Lung (tissue), 12 donors: ENCODE results near the gene FAM200C. TPM values are rescaled to one million over a fixed set of nuclear protein-coding genes. Genes with fewer than 3 reads are reported as not detected.

Source experiments
- ATAC-seq: fragments of 200-7000 bp; cut with Tn5 transposase; one replicate; pipeline ENCODE4 v1.9.1; 2020; ENCODE audit warnings: moderate number of reproducible peaks; ENCODE audit not compliant: insufficient read depth, low FRiP score
- DNase-seq, 3 donors: peaks; one replicate each; pipeline ENCODE4 v3.0.0-alpha.2; 2013 to 2017
- H3K27ac ChIP-seq, 2 donors: one replicate each; pipeline ENCODE4 v1.5.1; 2013; ENCODE audit warnings: mild to moderate bottlenecking in 2 of 2, moderate library complexity in 2 of 2, control low read depth in 1 of 2, inconsistent platforms in 1 of 2, low read depth in 1 of 2, low read length in 1 of 2
- H3K27me3 ChIP-seq, 3 donors: one replicate each; pipeline ENCODE4 v1.5.1; 2013; ENCODE audit warnings: low read length in 2 of 3; ENCODE audit not compliant: control insufficient read depth in 3 of 3, insufficient read depth in 3 of 3
- H3K36me3 ChIP-seq, 4 donors: one replicate each; pipeline ENCODE4 v1.5.1; 2013; ENCODE audit warnings: low read length in 4 of 4, mild to moderate bottlenecking in 1 of 4, moderate library complexity in 1 of 4; ENCODE audit not compliant: control insufficient read depth in 4 of 4, insufficient read depth in 4 of 4
- H3K4me1 ChIP-seq, 5 donors: one replicate each; pipeline ENCODE4 v1.5.1; 2013; ENCODE audit warnings: low read length in 5 of 5, mild to moderate bottlenecking in 2 of 5, moderate library complexity in 1 of 5; ENCODE audit not compliant: control insufficient read depth in 5 of 5, insufficient read depth in 5 of 5
- H3K4me3 ChIP-seq: one replicate; pipeline ENCODE4 v1.5.1; 2013; ENCODE audit warnings: mild to moderate bottlenecking, control low read depth, moderate library complexity
- H3K9ac ChIP-seq, 2 donors: one replicate each; pipeline ENCODE4 v1.5.1; 2013; ENCODE audit warnings: low read length in 2 of 2, control low read depth in 1 of 2; ENCODE audit not compliant: insufficient read depth in 1 of 2
- H3K9me3 ChIP-seq, 4 donors: one replicate each; pipeline ENCODE4 v1.5.1; 2013; ENCODE audit warnings: low read length in 3 of 4, mild to moderate bottlenecking in 1 of 4, moderate library complexity in 1 of 4; ENCODE audit not compliant: control insufficient read depth in 4 of 4, insufficient read depth in 3 of 4
- CTCF ChIP-seq: IDR thresholded peaks from 2 replicates; pipeline ENCODE4 v1.5.1; 2012; ENCODE audit warnings: mild to moderate bottlenecking; ENCODE audit errors: control extremely low read depth, extremely low read depth
- WGBS, 2 donors: extraction: QIAGEN DNeasy Blood & Tissue Kit; methylation state at CpG; one replicate each; pipeline ENCODE4 v1.1.7; 2013; 5-methylcytosine and 5-hydroxymethylcytosine counted together
- polyA plus RNA-seq, 2 donors: library from polyadenylated mRNA; stranded (reverse); fragments of 200-250 nt; gene quantifications; one replicate each; pipeline ENCODE4 v1.2.1, GENCODE V29; 2013
- total RNA-seq, 2 donors: library from RNA; depleted of rRNA in 1 of 2; stranded (reverse); fragments of >200 nt in 1 of 2; gene quantifications; one replicate each; pipeline ENCODE4 v1.2.1, GENCODE V29; 2014 to 2021
- donor health status: control.
- donor health status: control.
- donor health status: Bipolar disorder and iron deficiency.
- donor health status: healthy.
- donor health status: DM: yes; HTN: yes; CAD: no.

Gene FAM200C
- total and polyA plus RNA-seq, 4 donors = 1.1 to 12.3 (median 3.7) TPM

GRCh38 chr5:160420331-160420610 lies 20.4 kb upstream of the FAM200C start:
- ATAC-seq = no peak
- TF ChIP-seq CTCF = no peak
- no peak overlapping the region for H3K27ac ChIP-seq
- no peak for DNase-seq
- peaks cover 0 to 5% (median 0%) of the 10 kb centered on the region in 4 donors for H3K36me3 ChIP-seq
- H3K4me1 ChIP-seq = peaks cover 8 to 46% (median 11%) of the 10 kb centered on the region in 5 donors
- no peaks in the 10 kb centered on the region for H3K9me3 ChIP-seq
- no peak overlapping the region for H3K9ac ChIP-seq
- no peaks in the 10 kb centered on the region for H3K27me3 ChIP-seq
- no peak overlapping the region for H3K4me3 ChIP-seq

- Histone ChIP-seq H3K4me3 (no peak overlapping the region), H3K9me3 (no peaks in the 10 kb centered on the region), H3K27me3 (no peaks in the 10 kb centered on the region), H3K4me1 (peaks cover 8 to 45% (median 11%) of the 10 kb centered on the region in 5 donors), H3K9ac (peak overlapping the region; percentile 90 to 98), H3K27ac (peak overlapping the region; percentile 75 to 84), H3K36me3 (peaks cover 0 to 5% (median 0%) of the 10 kb centered on the region in 4 donors)
- 41 to 42% methylated on average over 11 of the region's 11 CpGs for WGBS, 2 donors
- DNase-seq = peak in 1 of 3 donors; percentile 7
- no peak for TF ChIP-seq CTCF
- ATAC-seq = no peak
Measured at GRCh38 chr5:160419458-160420330, 19.8 kb upstream of the FAM200C start.

- TF ChIP-seq CTCF = no peak
- no peaks in the 10 kb centered on the region for H3K9me3 ChIP-seq
- H3K36me3 ChIP-seq = peaks cover 0 to 5% (median 1%) of the 10 kb centered on the region in 4 donors
- H3K27me3 ChIP-seq = no peaks in the 10 kb centered on the region
- ATAC-seq (peak; percentile 80), DNase-seq (peak; percentile 97 to 98 (median 98))
- WGBS, 2 donors = 0 to 1% methylated on average over 48 of the region's 48 CpGs
- peak within 1 kb of the TSS; percentile 90 for H3K4me3 ChIP-seq
- H3K27ac ChIP-seq = peak within 1 kb of the TSS; percentile 75 to 84
- H3K9ac ChIP-seq = peak within 1 kb of the TSS; percentile 90 to 99
- peaks cover 8 to 39% (median 11%) of the 10 kb centered on the region in 5 donors for H3K4me1 ChIP-seq
Measured at GRCh38 chr5:160418561-160419457, 19.0 kb upstream of the FAM200C start, which contains the start of gene SLU7. TSS of gene SLU7 (minus strand) at chr5:160419081. CDS start at chr5:160415294, 3,787 bp downstream.
